H1 (cell line): ENCODE results near the gene TAF4. TPM values are rescaled to one million over a fixed set of nuclear protein-coding genes. Genes with fewer than 3 reads are reported as not detected.

ENCODE experiments used
- CTCF ChIA-PET: fragments of 300-600 bp; sonication (Branson Sonifier 250); formaldehyde crosslinking; loops from one replicate; lab custom pipeline; 2021; ENCODE audit not compliant: partially characterized antibody; lab: Charles Lee
- POLR2A ChIA-PET: fragments of 300-600 bp; sonication (Branson Sonifier 250); formaldehyde crosslinking; loops from one replicate; lab custom pipeline; 2021; ENCODE audit warnings: inconsistent platforms; ENCODE audit not compliant: partially characterized antibody; lab: Charles Lee
- DNase-seq, 2 experiments: peaks; one replicate each; pipeline versions ENCODE4 v3.0.0 to v3.0.0-alpha.2; 2010 to 2022; ENCODE audit warnings: low spot score in 2 of 2, low read depth in 1 of 2, mixed read lengths in 1 of 2
- FAIRE-seq: peaks from 2 replicates; lab custom pipeline; 2011; peaks lifted over from hg19 to GRCh38; lab: Jason Lieb, UNC
- H2AFZ ChIP-seq: 2 replicates; pipeline ENCODE4 v1.8.1; 2012; ENCODE audit warnings: low read length, inconsistent platforms
- H2AK5ac ChIP-seq: 2 replicates; pipeline ENCODE4 v1.6.1; 2013; ENCODE audit warnings: low read depth, low read length
- H2BK120ac ChIP-seq: replicated peaks from 2 replicates; pipeline ENCODE3; 2013; ENCODE audit warnings: low read depth, low read length, inconsistent platforms
- H2BK12ac ChIP-seq: 2 replicates; pipeline ENCODE4 v1.6.1; 2013; ENCODE audit warnings: low read depth, low read length
- H2BK15ac ChIP-seq: 2 replicates; pipeline ENCODE4 v1.6.1; 2013; ENCODE audit warnings: low read length
- H2BK20ac ChIP-seq: 2 replicates; pipeline ENCODE4 v1.6.1; 2013; ENCODE audit warnings: low read length
- H2BK5ac ChIP-seq: 2 replicates; pipeline ENCODE4 v1.6.1; 2013; ENCODE audit warnings: low read depth, low read length
- H3K14ac ChIP-seq: 2 replicates; pipeline ENCODE4 v1.6.1; 2013; ENCODE audit warnings: inconsistent platforms; ENCODE audit not compliant: insufficient read length
- H3K18ac ChIP-seq: 2 replicates; pipeline ENCODE4 v1.6.1; 2013; ENCODE audit warnings: low read length; ENCODE audit errors: extremely low read depth
- H3K23ac ChIP-seq: 2 replicates; pipeline ENCODE4 v1.6.1; 2013; ENCODE audit warnings: inconsistent platforms; ENCODE audit not compliant: insufficient read length
- H3K23me2 ChIP-seq: 2 replicates; pipeline ENCODE4 v1.6.1; 2013; ENCODE audit warnings: low read depth, low read length
- H3K27ac ChIP-seq: 2 replicates; pipeline ENCODE4 v1.6.1; 2011; ENCODE audit warnings: low read depth, low read length, inconsistent platforms
- H3K27me3 ChIP-seq, 4 experiments: replicated peaks in 1 of 4; 1 replicate in 1 of 4; 2 replicates in 3 of 4; pipeline versions ENCODE4 v1.6.1 to v1.8.1; 2011 to 2013; ENCODE audit warnings: low read length in 3 of 4, mild to moderate bottlenecking in 3 of 4, inconsistent platforms in 2 of 4, mixed read lengths in 2 of 4, moderate library complexity in 1 of 4; ENCODE audit not compliant: control insufficient read depth in 3 of 4, insufficient read depth in 3 of 4; ENCODE audit errors: extremely low read depth in 1 of 4
- H3K36me3 ChIP-seq, 4 experiments: 2 replicates each; pipeline versions ENCODE4 v1.6.1 to v1.8.1; 2011 to 2013; ENCODE audit warnings: mild to moderate bottlenecking in 4 of 4, low read length in 3 of 4, moderate library complexity in 2 of 4, control low read depth in 1 of 4, inconsistent platforms in 1 of 4; ENCODE audit not compliant: insufficient read depth in 4 of 4, control insufficient read depth in 2 of 4
- H3K4ac ChIP-seq: replicated peaks from 2 replicates; pipeline ENCODE3; 2013; ENCODE audit warnings: low read length, low read depth, mixed read lengths, inconsistent platforms; ENCODE audit not compliant: insufficient read length
- H3K4me1 ChIP-seq, 4 experiments: replicated peaks in 1 of 4; 1 replicate in 1 of 4; 2 replicates in 3 of 4; pipeline versions ENCODE4 v1.6.1 to v1.8.1; 2011 to 2013; ENCODE audit warnings: low read length in 3 of 4, inconsistent platforms in 2 of 4, mixed read lengths in 1 of 4; ENCODE audit not compliant: insufficient read depth in 4 of 4, control insufficient read depth in 3 of 4
- H3K4me2 ChIP-seq, 2 experiments: 2 replicates each; pipeline versions ENCODE4 v1.6.1 to v1.8.1; 2011 to 2013; ENCODE audit warnings: low read depth in 2 of 2, low read length in 2 of 2, control low read depth in 1 of 2, inconsistent platforms in 1 of 2, mild to moderate bottlenecking in 1 of 2; ENCODE audit not compliant: insufficient read depth in 1 of 2
- H3K4me3 ChIP-seq, 4 experiments: fragments of 200-600, 300-600 bp in 1 of 4; sonication (generic), shearing (Covaris generic), sonication (Bioruptor Twin) in 1 of 4; 2 replicates each; pipeline versions ENCODE4 v1.5.1 to v1.8.1; 2011 to 2016; ENCODE audit warnings: low read length in 4 of 4, low read depth in 3 of 4, control low read depth in 2 of 4, inconsistent platforms in 2 of 4, mild to moderate bottlenecking in 2 of 4, mixed read lengths in 1 of 4, moderate library complexity in 1 of 4; ENCODE audit not compliant: insufficient read depth in 2 of 4; ENCODE audit errors: extremely low read depth in 1 of 4
- H3K56ac ChIP-seq: replicated peaks from 2 replicates; pipeline ENCODE3; 2013; ENCODE audit warnings: low read depth, mild to moderate bottlenecking, mixed read lengths, low read length, inconsistent platforms; ENCODE audit not compliant: insufficient read length
- H3K79me1 ChIP-seq: 2 replicates; pipeline ENCODE4 v1.6.1; 2013; ENCODE audit warnings: low read depth, low read length, control low read depth
- H3K79me2 ChIP-seq, 2 experiments: 2 replicates each; pipeline versions ENCODE4 v1.6.1 to v1.8.1; 2012 to 2013; ENCODE audit warnings: low read length in 2 of 2, mild to moderate bottlenecking in 2 of 2, inconsistent platforms in 1 of 2; ENCODE audit not compliant: insufficient read depth in 2 of 2, control insufficient read depth in 1 of 2
- H3K9ac ChIP-seq, 4 experiments: replicated peaks in 1 of 4; 1 replicate in 1 of 4; 2 replicates in 3 of 4; pipeline versions ENCODE4 v1.6.1 to v1.8.1; 2011 to 2013; ENCODE audit warnings: low read depth in 3 of 4, low read length in 3 of 4, control low read depth in 2 of 4, mild to moderate bottlenecking in 2 of 4, moderate library complexity in 2 of 4, inconsistent platforms in 1 of 4; ENCODE audit errors: extremely low read depth in 1 of 4
- H3K9me3 ChIP-seq, 2 experiments: 2 replicates each; pipeline versions ENCODE4 v1.6.1 to v1.8.1; 2012 to 2013; ENCODE audit warnings: mild to moderate bottlenecking in 2 of 2, moderate library complexity in 2 of 2, control low read depth in 1 of 2, inconsistent platforms in 1 of 2, low read depth in 1 of 2, low read length in 1 of 2, mixed read lengths in 1 of 2; ENCODE audit not compliant: insufficient read depth in 2 of 2
- H4K20me1 ChIP-seq, 2 experiments: replicated peaks in 1 of 2; 2 replicates each; pipeline versions ENCODE3 to v1.8.1; 2011 to 2013; ENCODE audit warnings: inconsistent platforms in 2 of 2, low read length in 2 of 2, mild to moderate bottlenecking in 1 of 2; ENCODE audit not compliant: insufficient read depth in 2 of 2, control insufficient read depth in 1 of 2
- H4K5ac ChIP-seq: 2 replicates; pipeline ENCODE4 v1.6.1; 2013; ENCODE audit warnings: low read length, low read depth, mixed read lengths, inconsistent platforms; ENCODE audit not compliant: insufficient read length
- H4K8ac ChIP-seq: 2 replicates; pipeline ENCODE4 v1.8.0; 2013; ENCODE audit warnings: mild to moderate bottlenecking, moderate library complexity, low read length, inconsistent platforms; ENCODE audit not compliant: insufficient read depth; ENCODE audit errors: extremely low read depth
- H4K91ac ChIP-seq: replicated peaks from 2 replicates; pipeline ENCODE3; 2013; ENCODE audit warnings: low read length, mixed read lengths, inconsistent platforms; ENCODE audit not compliant: insufficient read length
- CBX8 ChIP-seq: fragments of 300-800, 300-1000 bp; sonication (generic); IDR thresholded peaks from 2 replicates; pipeline ENCODE4 v1.7.1; 2016; ENCODE audit warnings: low read depth, low read length, borderline replicate concordance
- EP300 ChIP-seq, 2 experiments: IDR thresholded peaks; 1 replicate in 1 of 2; 2 replicates in 1 of 2; pipeline ENCODE4 v1.6.1; 2011 to 2012; ENCODE audit warnings: low read depth in 2 of 2, low read length in 2 of 2, mild to moderate bottlenecking in 2 of 2, borderline replicate concordance in 1 of 2, inconsistent platforms in 1 of 2, moderate library complexity in 1 of 2
- EZH2 ChIP-seq: fragments of 200-600 bp; sonication (generic); IDR thresholded peaks from 2 replicates; pipeline ENCODE4 v1.7.1; 2012; ENCODE audit warnings: low read depth, mild to moderate bottlenecking, moderate library complexity, low read length, inconsistent platforms; ENCODE audit not compliant: severe bottlenecking
- JUND ChIP-seq: IDR thresholded peaks from 2 replicates; pipeline ENCODE4 v1.6.1; 2011; ENCODE audit warnings: mild to moderate bottlenecking, improper control_type of control experiment, low read length
- MAFK ChIP-seq: IDR thresholded peaks from 2 replicates; pipeline ENCODE4 v1.6.1; 2012; ENCODE audit warnings: low read depth, mild to moderate bottlenecking, improper control_type of control experiment, low read length
- POLR2A ChIP-seq, 2 experiments: IDR thresholded peaks; 1 replicate in 1 of 2; 2 replicates in 1 of 2; pipeline ENCODE4 v1.6.1; 2011; ENCODE audit warnings: low read depth in 2 of 2, low read length in 2 of 2, mild to moderate bottlenecking in 2 of 2; ENCODE audit errors: control extremely low read depth in 1 of 2
- RBBP5 ChIP-seq: IDR thresholded peaks from 2 replicates; pipeline ENCODE4 v1.7.1; 2012; ENCODE audit warnings: low read depth, mild to moderate bottlenecking, inconsistent platforms, low read length, moderate library complexity, borderline replicate concordance
- SIX5 ChIP-seq: IDR thresholded peaks from 2 replicates; pipeline ENCODE4 v1.6.1; 2011; ENCODE audit warnings: mild to moderate bottlenecking, low read depth, low read length
- TEAD4 ChIP-seq: IDR thresholded peaks from 2 replicates; pipeline ENCODE4 v1.6.1; 2012; ENCODE audit warnings: low read depth, low read length, inconsistent platforms, mixed read lengths
- WGBS, 2 experiments: shearing (Covaris generic) in 1 of 2; methylation state at CpG; one replicate each; pipeline versions ENCODE4 v1.1.6 to v1.1.7; 2013 to 2015; ENCODE audit warnings: low lambda C conversion rate in 2 of 2, mixed read lengths in 2 of 2, inconsistent platforms in 1 of 2, low coverage in 1 of 2, missing lambda C conversion rate in 1 of 2; ENCODE audit not compliant: insufficient replicate concordance in 2 of 2, insufficient coverage in 1 of 2, insufficient read length in 1 of 2; ENCODE audit errors: extremely low coverage in 1 of 2, missing lambda C conversion rate in 1 of 2; 5-methylcytosine and 5-hydroxymethylcytosine counted together
- polyA plus RNA-seq, 7 experiments: library from polyadenylated mRNA; depleted of rRNA in 3 of 7; stranded (reverse) in 5 of 7; unstranded in 2 of 7; fragments of >200 nt in 5 of 7; fragments of 200-250 nt in 2 of 7; gene quantifications; 1 replicate in 5 of 7; 2 replicates in 1 of 7; 4 replicates in 1 of 7; pipeline versions ENCODE4 v1.2.1 to v1.2.3, GENCODE V29; 2011 to 2013; ENCODE audit warnings: missing spikeins in 2 of 7, mixed read lengths in 2 of 7
- total RNA-seq: library from RNA; stranded (reverse); fragmentation: NEBNext Ultra II Directional; extraction: Animal tissue kit (Norgen Biotek cat#: 25700); gene quantifications from 2 replicates; pipeline ENCODE4 v1.2.1, GENCODE V29; 2021

The TAF4 gene
- total and polyA plus RNA-seq, 2 of the 8 experiments (the other 6 are each of a cell fraction or from before 2014, with no cell fraction given): 16.0 to 30.1 TPM

DNA sequence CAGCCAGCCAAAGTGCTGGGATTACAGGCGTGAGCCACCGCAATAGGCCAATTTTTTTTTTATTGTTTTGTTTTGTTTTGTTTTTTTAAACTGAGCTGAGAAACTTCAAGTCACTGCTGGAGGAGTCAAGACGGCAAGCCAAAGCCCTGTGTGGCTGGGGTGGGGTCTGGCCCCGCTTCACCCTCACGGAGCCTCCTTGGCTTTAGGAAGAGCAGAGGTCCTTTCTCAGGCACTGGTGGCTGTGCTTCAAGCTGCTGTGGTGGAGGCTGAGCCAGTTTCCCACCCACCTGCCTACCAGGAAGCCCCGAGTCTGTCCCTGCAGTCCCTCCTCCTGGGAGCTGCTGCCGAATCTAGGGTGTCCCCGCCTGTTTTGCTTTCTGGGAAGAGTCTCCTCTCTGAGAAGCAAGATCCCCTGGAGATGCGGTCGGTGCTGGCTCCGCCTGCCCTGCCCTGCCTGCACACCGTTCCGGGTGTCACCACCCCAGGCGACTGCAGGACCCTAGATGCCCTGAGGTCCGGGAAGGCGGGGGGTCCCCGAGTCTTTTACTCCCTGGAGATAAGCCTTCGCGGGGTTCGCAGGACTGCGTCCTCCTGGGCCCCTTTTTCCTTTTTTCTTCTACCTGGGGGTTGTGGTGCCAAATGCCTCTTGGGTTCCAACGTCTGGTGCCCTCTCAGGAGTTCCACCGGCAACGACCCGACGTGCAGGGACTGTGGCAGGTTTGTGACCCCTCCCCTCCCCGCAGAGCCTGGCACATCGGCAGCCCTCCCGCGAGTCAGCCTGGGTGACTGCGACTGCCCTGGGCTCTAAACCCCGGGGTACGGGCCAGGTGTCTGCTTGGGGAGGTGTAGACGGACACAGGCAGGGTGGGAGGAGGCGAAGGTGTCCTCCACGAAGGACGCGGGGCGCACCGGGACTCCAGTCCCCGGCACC lies 100.7 kb downstream of the TAF4 start:
- Histone ChIP-seq H3K4me3 (peak overlapping the region in 1 of 4 experiments; percentile 40; a peak in 2 of 8 replicates), H3K9me3 (no peaks in the 10 kb centered on the region), H4K8ac (peak overlapping the region; percentile 63; the same call in 1 of the 2 replicates), H3K23ac (no peak overlapping the region), H2BK120ac (no peak overlapping the region), H3K9ac (no peak overlapping the region), H3K4me2 (peak overlapping the region; percentile 38 to 52), H2BK12ac (no peak overlapping the region), H3K23me2 (no peaks in the 10 kb centered on the region; the same call in 1 of the 2 replicates), H2BK5ac (no peak overlapping the region), H3K36me3 (no peaks in the 10 kb centered on the region), H4K20me1 (no peaks in the 10 kb centered on the region), H2BK15ac (peak overlapping the region; percentile 88; the same call in 1 of the 2 replicates), H3K4ac (no peak overlapping the region), H2AFZ (no peak overlapping the region), H3K4me1 (peaks cover 0 to 10% (median 3%) of the 10 kb centered on the region in 4 experiments; a peak in 4 of 7 replicates), H2BK20ac (no peak overlapping the region), H3K27me3 (no peaks in the 10 kb centered on the region; a peak in 2 of 7 replicates), H4K91ac (no peak overlapping the region), H3K18ac (no peak overlapping the region), H3K79me2 (no peaks in the 10 kb centered on the region), H3K79me1 (no peaks in the 10 kb centered on the region), H2AK5ac (no peak overlapping the region), H3K56ac (no peak overlapping the region), H3K14ac (no peak overlapping the region), H3K27ac (no peak overlapping the region), H4K5ac (no peak overlapping the region)
- whole genome bisulfite sequencing, 2 experiments: 72% methylated on average over 31 of the region's 41 CpGs; no CpG with 5 or more reads in 1 of the 2 experiments
- ChIA-PET CTCF (interaction anchor here (1.6 to 1.7 kb wide), 2 partner anchors 15 to 47 kb away, joined by 5 to 6 read pairs; no protein-coding TSS in a partner anchor), POLR2A (no interaction called here)
- TF ChIP-seq MAFK: no peak
- TF ChIP-seq CBX8: no peak
- TF ChIP-seq TEAD4: no peak
- TF ChIP-seq POLR2A (IDR thresholded peaks at IDR 0.05; ENCODE audit: control extremely low read depth in 1 of 2, low read depth in 2 of 2, low read length in 2 of 2): no peak
- no peak for TF ChIP-seq SIX5
- TF ChIP-seq RBBP5: no peak
- no peak for TF ChIP-seq EP300 (IDR thresholded peaks at IDR 0.05; ENCODE audit: borderline replicate concordance in 1 of 2, low read depth in 2 of 2, low read length in 2 of 2)
- TF ChIP-seq EZH2: no peak
- no peak for TF ChIP-seq JUND
- no peak for FAIRE-seq
- peak in 1 of 2 experiments; percentile 56 for DNase-seq
